Measurements from ENCODE around the gene L1CAM.

Gene L1CAM

GRCh38 chrX:153903238-153903980, 17.4 kb upstream of the L1CAM start:
- DNase-seq, result no peak

GRCh38 chrX:153902385-153902784, 16.4 kb upstream of the L1CAM start:
- DNase-seq, result no peak

- no peak for DNase-seq
These were observed 15.8 kb upstream of the L1CAM start for GRCh38 chrX:153901753-153902140.

GRCh38 chrX:153900831-153901752, 15.1 kb upstream of the L1CAM start:
- DNase-seq, result peak; percentile 16 to 79 (median 43)

GRCh38 chrX:153897899-153898298, 11.9 kb upstream of the L1CAM start:
- DNase-seq, result no peak

- no peak for DNase-seq
These were observed 3.1 kb upstream of the L1CAM start for GRCh38 chrX:153889123-153889522.

GRCh38 chrX:153888344-153888743, 2.4 kb upstream of the L1CAM start:
- no peak for DNase-seq

GRCh38 chrX:153887385-153887784, 1.4 kb upstream of the L1CAM start:
- no peak for DNase-seq

- no peak for DNase-seq
These were observed 942 bp upstream of the L1CAM start for GRCh38 chrX:153886915-153887314.

GRCh38 chrX:153885208-153885787, 675 bp downstream of the L1CAM start:
- DNase-seq, result no peak

GRCh38 chrX:153884590-153884989, 1.4 kb downstream of the L1CAM start:
- no peak for DNase-seq

GRCh38 chrX:153884136-153884535, 1.8 kb downstream of the L1CAM start:
- DNase-seq, result no peak

- DNase-seq, result no peak
These were observed 2.7 kb downstream of the L1CAM start for GRCh38 chrX:153883163-153883843.

GRCh38 chrX:153882557-153882956, 3.4 kb downstream of the L1CAM start:
- DNase-seq, result no peak

- DNase-seq, result no peak
These were observed 3.9 kb downstream of the L1CAM start for GRCh38 chrX:153882086-153882498.

GRCh38 chrX:153881281-153881680, 4.7 kb downstream of the L1CAM start:
- DNase-seq, result no peak

GRCh38 chrX:153880440-153880815, 5.5 kb downstream of the L1CAM start:
- DNase-seq, result no peak

- no peak for DNase-seq
These were observed 6.1 kb downstream of the L1CAM start for GRCh38 chrX:153879741-153880439.

- DNase-seq, result no peak
These were observed 6.9 kb downstream of the L1CAM start for GRCh38 chrX:153878969-153879653.

GRCh38 chrX:153878345-153878744, 7.6 kb downstream of the L1CAM start:
- no peak for DNase-seq

- DNase-seq, result no peak
These were observed 8.3 kb downstream of the L1CAM start for GRCh38 chrX:153877571-153878261.

All from T-helper 1 cell (primary cell).